ENCODE results near the gene PRKD1. TPM values are rescaled to one million over a fixed set of nuclear protein-coding genes. Genes with fewer than 3 reads are reported as not detected.

PRKD1 gene
- 5.1 and 10.3 TPM in 2 replicates for total RNA-seq (2014; rRNA removed; shearing (Covaris generic); ENCODE audit: low replicate concordance)

- DNase-seq (ENCODE audit: low read depth), result peak; percentile 63
- in situ Hi-C loops (cut with HindIII; ENCODE audit: low pct_unique_long_range_greater_than_20kb, low sequenced_read_pairs), result no loop called here
Observed at GRCh38 chr14:29927376-29928116, at the start of gene PRKD1. Gene PRKD1, minus strand, starts transcription at chr14:29927847.

DNA sequence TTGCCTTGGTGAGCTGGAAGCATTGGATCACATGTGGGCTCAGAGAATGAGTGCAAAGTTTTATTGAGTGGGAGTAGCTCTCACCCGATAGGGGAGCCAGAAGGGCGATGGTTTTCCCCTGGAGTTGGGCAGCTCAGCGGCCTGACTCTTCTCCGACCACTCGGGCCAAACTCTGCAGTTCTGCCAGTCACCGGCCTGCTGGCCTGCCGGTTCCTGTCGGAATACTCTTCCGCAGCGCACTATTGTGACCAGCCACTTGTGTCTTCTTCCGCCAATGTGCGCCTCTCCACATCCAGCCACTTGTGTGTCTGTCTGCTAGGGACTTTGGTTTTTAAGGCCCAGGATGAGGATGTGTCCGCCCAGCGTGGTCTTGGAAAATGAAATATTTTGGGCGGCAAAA lies 43.5 kb upstream of the PRKD1 start:
- in situ Hi-C loops (cut with HindIII; ENCODE audit: low pct_unique_long_range_greater_than_20kb, low sequenced_read_pairs), result no loop called here
- no peak for DNase-seq (ENCODE audit: low read depth)

DNA sequence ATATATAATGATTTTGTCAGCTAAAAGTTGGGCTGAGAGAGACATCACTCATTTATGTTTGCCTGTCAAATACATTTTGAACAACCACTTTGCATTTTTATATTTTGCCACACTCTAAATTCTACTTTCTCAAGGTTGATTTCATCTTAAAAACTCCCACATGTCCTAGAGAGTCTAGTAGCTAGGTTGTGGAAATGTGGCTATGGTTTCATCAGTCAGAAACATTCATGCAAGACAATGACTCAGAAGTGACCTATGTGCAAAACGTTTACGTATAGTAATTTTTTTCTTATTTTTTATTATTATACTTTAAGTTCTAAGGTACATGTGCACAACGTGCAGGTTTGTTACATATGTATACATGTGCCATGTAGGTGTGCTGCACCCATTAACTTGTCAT lies 27.4 kb upstream of the PRKD1 start:
- DNase-seq (ENCODE audit: low read depth), result no peak
- in situ Hi-C loops (cut with HindIII; ENCODE audit: low pct_unique_long_range_greater_than_20kb, low sequenced_read_pairs), result no loop called here

GRCh38 chr14:29953501-29953900 lies 25.9 kb upstream of the PRKD1 start:
- in situ Hi-C loops (cut with HindIII; ENCODE audit: low pct_unique_long_range_greater_than_20kb, low sequenced_read_pairs), result no loop called here
- no peak for DNase-seq (ENCODE audit: low read depth)

DNA sequence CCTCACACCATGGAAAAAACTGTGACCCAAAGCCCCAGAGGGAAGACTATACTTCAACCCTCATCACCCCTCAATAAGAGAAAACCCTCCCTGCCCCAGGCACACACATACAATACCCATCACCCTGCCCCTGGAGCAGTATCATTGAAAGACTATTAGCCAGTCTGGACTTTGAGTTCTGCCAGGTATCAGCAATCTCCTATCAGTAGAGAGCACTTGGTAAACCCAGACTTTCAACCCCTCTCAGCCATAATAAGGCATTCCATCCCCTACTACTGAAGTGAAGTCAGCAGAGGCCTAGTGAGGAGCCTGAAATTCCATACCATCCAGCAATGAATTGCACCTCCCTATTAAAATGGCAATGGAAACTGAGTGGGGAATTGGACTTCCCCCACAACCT lies 16.4 kb upstream of the PRKD1 start:
- in situ Hi-C loops (cut with HindIII; ENCODE audit: low pct_unique_long_range_greater_than_20kb, low sequenced_read_pairs), result no loop called here
- no peak for DNase-seq (ENCODE audit: low read depth)

DNA sequence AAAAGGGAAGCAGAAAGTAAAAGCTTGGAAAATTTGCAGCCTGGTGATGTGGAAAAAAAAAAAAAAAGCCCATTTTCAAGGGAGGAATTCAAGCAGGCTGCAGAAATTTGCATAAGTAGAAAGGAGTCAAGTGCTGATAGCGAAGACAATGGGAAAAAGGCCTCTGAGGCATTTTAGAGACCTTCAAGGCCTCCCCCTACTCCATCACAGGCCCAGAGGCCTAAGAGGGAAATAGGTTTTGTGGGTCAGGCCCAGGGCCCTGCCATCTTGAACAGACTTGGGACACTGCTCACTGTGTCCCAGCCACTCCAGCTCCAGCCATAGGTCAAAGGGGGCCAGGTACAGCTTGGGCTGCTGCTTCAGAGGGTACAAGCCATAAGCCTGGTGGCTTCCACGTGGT lies 13.8 kb upstream of the PRKD1 start:
- no peak for DNase-seq (ENCODE audit: low read depth)
- in situ Hi-C loops (cut with HindIII; ENCODE audit: low pct_unique_long_range_greater_than_20kb, low sequenced_read_pairs), result no loop called here

DNA sequence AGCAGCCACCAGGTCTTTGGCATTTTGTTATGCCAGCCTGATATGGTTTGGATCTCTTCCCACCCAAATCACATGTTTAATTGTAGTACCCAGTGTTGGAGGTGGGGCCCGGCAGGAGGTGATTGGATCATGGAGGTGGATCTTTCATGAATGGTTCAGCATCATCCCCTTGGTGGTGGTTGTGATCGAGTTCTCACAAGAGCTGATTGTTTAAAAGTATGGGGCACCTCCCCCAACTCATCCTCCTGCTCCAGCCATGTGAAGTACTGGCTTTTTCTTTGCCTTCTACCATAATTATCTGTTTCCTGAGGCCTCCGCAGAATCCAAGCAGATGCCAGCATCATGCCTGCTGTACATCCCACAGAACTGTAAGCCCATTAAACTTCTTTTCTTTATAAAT lies 12.8 kb upstream of the PRKD1 start:
- DNase-seq (ENCODE audit: low read depth), result no peak
- in situ Hi-C loops (cut with HindIII; ENCODE audit: low pct_unique_long_range_greater_than_20kb, low sequenced_read_pairs), result no loop called here

DNA sequence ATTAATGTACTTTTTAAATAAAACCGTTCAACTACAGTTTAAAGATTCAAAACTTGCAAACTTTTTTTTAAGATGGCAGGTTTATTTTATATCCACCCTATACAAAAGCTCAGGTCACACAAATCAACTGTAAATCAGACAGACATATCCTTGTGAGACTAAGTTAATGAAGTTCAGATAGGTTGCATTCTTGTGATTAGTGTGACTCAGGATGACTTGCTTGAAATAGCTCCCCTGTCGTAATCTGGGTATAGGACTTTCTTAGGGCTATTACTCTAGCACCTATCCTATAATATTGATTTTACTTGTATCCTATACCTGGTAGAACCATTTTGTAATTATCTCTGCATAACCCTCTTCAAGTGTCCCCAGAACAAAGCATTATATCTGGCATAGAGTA lies 9.5 kb upstream of the PRKD1 start:
- peak; percentile 45 for DNase-seq (ENCODE audit: low read depth)
- in situ Hi-C loops (cut with HindIII; ENCODE audit: low pct_unique_long_range_greater_than_20kb, low sequenced_read_pairs), result no loop called here

DNA sequence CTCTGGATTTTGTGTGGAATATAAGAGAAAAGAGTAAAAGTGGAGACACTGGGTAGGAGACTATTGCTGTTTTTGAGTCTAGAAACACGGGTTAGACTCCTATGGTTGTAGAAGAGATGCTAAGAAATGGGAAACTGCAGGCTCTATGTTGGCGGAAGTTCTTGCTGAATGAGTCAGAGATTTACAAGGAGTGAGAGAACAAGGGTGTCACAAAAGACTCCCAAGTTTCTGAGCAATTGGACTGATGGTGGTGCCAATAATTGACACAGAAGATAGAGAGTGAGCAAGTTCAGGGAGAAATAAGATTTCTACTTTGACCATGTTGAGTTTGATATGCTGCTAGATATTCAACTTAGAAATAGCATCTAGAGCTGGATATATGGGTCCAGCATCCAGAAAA lies 2.6 kb upstream of the PRKD1 start:
- DNase-seq (ENCODE audit: low read depth), result no peak
- in situ Hi-C loops (cut with HindIII; ENCODE audit: low pct_unique_long_range_greater_than_20kb, low sequenced_read_pairs), result no loop called here

GRCh38 chr14:29928117-29928640 lies 532 bp upstream of the PRKD1 start:
- peak; percentile 33 for DNase-seq (ENCODE audit: low read depth)
- in situ Hi-C loops (cut with HindIII; ENCODE audit: low pct_unique_long_range_greater_than_20kb, low sequenced_read_pairs), result no loop called here

DNA sequence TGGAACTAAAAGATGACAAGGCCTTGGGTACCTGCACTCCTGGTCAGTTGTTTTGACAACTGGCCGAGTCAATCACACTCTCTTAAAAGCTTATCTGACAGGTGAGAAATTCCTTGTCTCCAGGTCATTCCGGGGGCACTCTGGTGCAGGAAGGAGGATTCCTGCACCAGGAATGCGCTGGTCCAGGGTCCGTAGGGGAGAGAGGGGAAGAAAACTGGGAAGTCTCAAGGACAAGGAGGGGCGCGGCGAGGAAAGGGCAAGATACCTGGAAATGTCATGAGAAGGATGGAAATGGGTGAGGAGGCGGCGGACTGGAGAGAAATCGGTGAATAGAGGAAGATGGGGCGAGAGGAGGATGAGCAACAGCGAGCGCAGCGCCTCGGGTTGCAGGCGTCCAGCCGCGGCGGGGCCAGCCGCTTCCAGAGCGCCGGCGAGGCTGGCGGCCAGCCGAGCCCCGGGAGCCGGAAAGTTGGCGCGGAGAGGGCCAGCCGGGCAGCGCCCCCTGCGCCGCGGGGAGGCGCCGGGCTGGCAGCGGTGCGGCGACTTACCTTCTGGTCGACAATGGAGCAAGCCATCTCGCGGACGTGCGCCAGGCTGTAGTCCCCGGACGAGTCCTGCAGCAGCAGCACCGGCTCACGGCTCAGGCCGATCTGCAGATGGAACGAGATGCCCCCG lies 809 bp downstream of the PRKD1 start:
- peak; percentile 56 for DNase-seq (ENCODE audit: low read depth)
- in situ Hi-C loops (cut with HindIII; ENCODE audit: low pct_unique_long_range_greater_than_20kb, low sequenced_read_pairs), result no loop called here

DNA sequence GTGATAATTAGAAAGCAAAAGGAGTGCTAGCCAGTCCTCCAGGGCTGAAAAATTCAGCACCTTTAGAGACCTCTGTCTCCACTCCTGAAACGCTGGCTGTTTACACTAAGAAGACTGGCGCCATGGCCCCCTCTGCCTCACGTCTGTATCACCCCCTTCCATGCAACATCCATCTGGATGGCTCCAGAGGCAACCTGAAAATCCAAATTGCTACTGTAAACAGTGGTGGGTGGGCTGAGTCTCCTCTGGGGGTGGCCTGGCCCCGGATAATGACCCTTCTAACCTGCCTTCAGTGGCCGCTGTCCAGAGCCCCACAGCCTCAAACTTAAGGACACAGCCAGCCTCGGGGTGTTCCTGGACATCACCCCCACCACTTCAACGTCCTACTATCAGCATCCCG lies 1.4 kb downstream of the PRKD1 start:
- DNase-seq (ENCODE audit: low read depth), result no peak

GRCh38 chr14:29925736-29926135 lies 1.9 kb downstream of the PRKD1 start:
- in situ Hi-C loops (cut with HindIII; ENCODE audit: low pct_unique_long_range_greater_than_20kb, low sequenced_read_pairs), result no loop called here
- DNase-seq (ENCODE audit: low read depth), result no peak

More for the DNA sequence above, 1.4 kb downstream of the PRKD1 start:
- in situ Hi-C loops (cut with HindIII; ENCODE audit: low pct_unique_long_range_greater_than_20kb, low sequenced_read_pairs), result no loop called here

DNA sequence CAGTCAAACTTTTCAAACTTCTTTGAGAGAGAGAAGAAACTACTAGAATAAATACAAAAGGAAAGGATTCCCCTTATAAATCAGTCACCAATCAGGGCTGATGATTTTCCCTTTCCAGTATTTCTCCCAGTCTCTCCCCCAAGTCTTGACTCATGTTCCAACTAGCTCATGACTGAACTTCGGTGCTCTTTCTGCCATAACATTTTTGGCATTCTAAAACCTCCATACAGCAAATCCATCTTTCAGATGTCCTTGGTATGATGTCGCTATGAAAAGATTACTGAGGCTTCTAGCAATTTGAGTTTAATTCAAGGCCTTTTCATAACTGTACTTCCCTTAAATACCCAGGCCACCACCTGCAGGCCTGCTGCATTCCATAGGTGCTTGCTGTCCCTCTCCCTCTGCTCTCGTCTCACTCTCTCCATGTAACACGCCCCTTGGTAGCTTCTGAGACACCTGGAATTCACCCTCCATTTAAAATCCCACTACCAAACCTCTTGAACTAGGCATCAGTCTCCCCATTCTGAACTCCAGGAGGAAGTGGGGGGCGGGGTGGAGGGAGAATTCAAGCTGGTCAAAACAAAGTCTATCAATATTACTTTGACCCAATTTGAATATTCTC lies 2.4 kb downstream of the PRKD1 start:
- in situ Hi-C loops (cut with HindIII; ENCODE audit: low pct_unique_long_range_greater_than_20kb, low sequenced_read_pairs), result no loop called here
- peak; percentile 36 for DNase-seq (ENCODE audit: low read depth)

DNA sequence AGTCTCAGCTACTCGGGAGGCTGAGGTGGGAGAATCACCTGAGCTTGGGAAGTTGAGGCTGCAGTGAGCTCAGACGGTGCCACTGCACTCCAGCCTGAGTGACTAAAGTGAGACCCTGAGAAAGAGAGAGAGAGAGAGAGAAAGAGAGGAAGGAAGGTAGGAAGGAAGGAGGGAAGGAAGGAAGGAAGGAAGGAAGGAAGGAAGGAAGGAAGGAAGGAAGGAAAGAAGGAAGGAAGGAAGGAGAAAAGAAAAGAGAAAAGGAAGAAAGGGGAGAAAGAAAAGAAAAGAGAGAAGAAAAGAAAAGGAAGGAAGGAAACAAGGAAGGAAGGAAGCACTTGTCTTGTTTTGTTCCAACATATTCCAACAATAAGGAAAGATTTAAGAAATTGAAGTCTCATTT lies 7.8 kb downstream of the PRKD1 start:
- DNase-seq (ENCODE audit: low read depth), result no peak

DNA sequence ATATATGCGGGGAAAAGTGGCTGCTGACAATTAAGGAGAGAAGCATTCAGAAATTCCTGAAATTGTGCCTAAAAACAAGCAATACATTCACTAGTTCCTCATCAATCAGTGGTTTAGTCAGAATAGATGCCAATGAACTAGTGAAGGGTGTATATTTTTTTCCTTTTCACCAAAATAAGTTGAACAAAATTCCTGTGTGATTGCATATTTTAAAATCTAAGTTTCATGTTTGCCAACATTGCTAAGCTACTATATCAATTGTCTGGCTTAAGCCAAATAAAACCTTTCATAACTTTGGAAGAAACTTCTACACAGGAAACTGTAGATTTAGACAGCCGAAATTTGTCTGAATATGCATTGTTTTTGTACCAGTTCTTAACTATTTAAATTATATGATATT lies 8.7 kb downstream of the PRKD1 start:
- in situ Hi-C loops (cut with HindIII; ENCODE audit: low pct_unique_long_range_greater_than_20kb, low sequenced_read_pairs), result no loop called here
- no peak for DNase-seq (ENCODE audit: low read depth)

More for the DNA sequence above, 7.8 kb downstream of the PRKD1 start:
- in situ Hi-C loops (cut with HindIII; ENCODE audit: low pct_unique_long_range_greater_than_20kb, low sequenced_read_pairs), result no loop called here

DNA sequence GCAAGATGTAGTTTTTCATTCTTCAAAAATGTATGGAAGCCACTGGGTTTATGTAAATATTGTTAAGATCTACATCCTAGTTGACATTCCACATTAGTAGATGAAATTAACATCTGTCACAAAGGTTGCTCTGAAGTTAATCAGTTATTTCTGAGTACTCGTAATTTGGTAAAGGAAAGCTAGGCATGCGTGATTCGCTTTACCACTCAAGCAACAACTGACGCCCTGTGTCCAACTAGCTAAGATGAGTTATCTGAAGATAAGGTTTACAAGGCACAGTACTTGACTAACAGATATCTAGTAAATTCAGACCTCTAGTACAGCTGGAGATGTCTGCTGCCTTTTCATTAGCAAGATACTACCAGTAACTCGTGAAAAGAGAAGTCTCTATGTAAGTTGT lies 14.1 kb downstream of the PRKD1 start:
- in situ Hi-C loops (cut with HindIII; ENCODE audit: low pct_unique_long_range_greater_than_20kb, low sequenced_read_pairs), result no loop called here

GRCh38 chr14:29911810-29912209 lies 15.8 kb downstream of the PRKD1 start:
- DNase-seq (ENCODE audit: low read depth), result no peak
- in situ Hi-C loops (cut with HindIII; ENCODE audit: low pct_unique_long_range_greater_than_20kb, low sequenced_read_pairs), result no loop called here

More for the DNA sequence above, 14.1 kb downstream of the PRKD1 start:
- peak; percentile 71 for DNase-seq (ENCODE audit: low read depth)

All from Caki2 (cell line).